HCT116 (cell line): ENCODE data around the gene FOXL2.

Source experiments
- CEBPB ChIP-seq: IDR thresholded peaks from 2 replicates; pipeline ENCODE4 v1.6.1; 2012; ENCODE audit warnings: low read depth
- CTCF ChIP-seq, 3 experiments: fragments of 200-600 bp in 1 of 3; sonication (generic) in 1 of 3; IDR thresholded peaks in 2 of 3; conservative IDR thresholded peaks in 1 of 3; 2 replicates each; pipeline ENCODE4 v1.5.1; 2012 to 2017; ENCODE audit warnings: low read depth in 2 of 3, low read length in 2 of 3, antibody characterized with exemption in 1 of 3, borderline replicate concordance in 1 of 3, control low read depth in 1 of 3, mild to moderate bottlenecking in 1 of 3, mixed read lengths in 1 of 3, mixed run types in 1 of 3, moderate library complexity in 1 of 3; ENCODE audit not compliant: insufficient read depth in 1 of 3
- EZH2 ChIP-seq: fragments of 200-600 bp; sonication (generic); IDR thresholded peaks from 2 replicates; pipeline ENCODE4 v1.6.1; 2017; ENCODE audit warnings: antibody characterized with exemption, mixed run types
- MAX ChIP-seq: IDR thresholded peaks from 2 replicates; pipeline ENCODE4 v1.6.1; 2012
- POLR2A ChIP-seq: IDR thresholded peaks from 2 replicates; pipeline ENCODE4 v1.7.0; 2011; ENCODE audit warnings: borderline replicate concordance; ENCODE audit not compliant: insufficient read depth, insufficient read length; ENCODE audit errors: extremely low read depth
- POLR2AphosphoS5 ChIP-seq: IDR thresholded peaks from 2 replicates; pipeline ENCODE4 v1.6.1; 2011; ENCODE audit warnings: mild to moderate bottlenecking, low read depth, low read length, moderate library complexity
- RAD21 ChIP-seq: IDR thresholded peaks from 2 replicates; pipeline ENCODE4 v1.6.1; 2012; ENCODE audit warnings: low read depth, mild to moderate bottlenecking
- REST ChIP-seq: IDR thresholded peaks from 2 replicates; pipeline ENCODE4 v1.6.1; 2012; ENCODE audit warnings: low read depth
- TF ChIP-seq, protein P1 (sequence below): IDR thresholded peaks from 2 replicates; pipeline ENCODE4 v1.6.1; 2012

- TF ChIP-seq CEBPB (no peak), CTCF (IDR thresholded peaks at IDR 0.05 in 2 of 3, conservative IDR thresholded peaks at IDR 0.05 in 1 of 3; ENCODE audit: borderline replicate concordance in 1 of 3, insufficient read depth in 1 of 3, low read depth in 2 of 3, low read length in 2 of 3) (no peak), EZH2 (no peak), POLR2A (no peak), RAD21 (no peak), MAX (no peak), POLR2AphosphoS5 (no peak), REST (no peak)
- TF ChIP-seq, protein P1, sequence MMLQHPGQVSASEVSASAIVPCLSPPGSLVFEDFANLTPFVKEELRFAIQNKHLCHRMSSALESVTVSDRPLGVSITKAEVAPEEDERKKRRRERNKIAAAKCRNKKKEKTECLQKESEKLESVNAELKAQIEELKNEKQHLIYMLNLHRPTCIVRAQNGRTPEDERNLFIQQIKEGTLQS: no peak
Observed at GRCh38 chr3:138912237-138912636, 34.7 kb downstream of the FOXL2 start.
